Upper lobe of left lung (tissue), 6 donors: ENCODE measurements around the gene ADSL. TPM values are rescaled to one million over a fixed set of nuclear protein-coding genes. Genes with fewer than 3 reads are reported as not detected.
"Not testable (repeated sequence)": the region's sequence is repeated elsewhere in the genome, so short reads cannot be mapped to it uniquely, and the experiment has no call there.

Experiments used
- ATAC-seq, 2 donors: fragments of 200-7000 bp; cut with Tn5 transposase; one replicate each; pipeline ENCODE4 v1.9.1; 2022; ENCODE audit warnings: mild to moderate bottlenecking in 2 of 2, moderate library complexity in 2 of 2; ENCODE audit not compliant: low FRiP score in 2 of 2
- DNase-seq, 2 donors: peaks; one replicate each; pipeline ENCODE4 v3.0.0-alpha.2; 2019 to 2020
- H3K27ac ChIP-seq, 4 donors: fragments of 200-600 bp; sonication (generic); one replicate each; pipeline ENCODE4 v1.5.1; 2016 to 2019
- H3K27me3 ChIP-seq, 4 donors: fragments of 200-600 bp; sonication (generic); one replicate each; pipeline ENCODE4 v1.5.1; 2017 to 2019
- H3K36me3 ChIP-seq, 4 donors: fragments of 200-600 bp; sonication (generic); one replicate each; pipeline ENCODE4 v1.5.1; 2016 to 2019
- H3K4me1 ChIP-seq, 4 donors: fragments of 200-600 bp; sonication (generic); one replicate each; pipeline ENCODE4 v1.5.1; 2018 to 2019
- H3K4me3 ChIP-seq, 4 donors: fragments of 200-600 bp; sonication (generic); one replicate each; pipeline ENCODE4 v1.5.1; 2017 to 2019; ENCODE audit warnings: mild to moderate bottlenecking in 2 of 4, moderate library complexity in 1 of 4
- H3K9me3 ChIP-seq, 4 donors: fragments of 200-600 bp; sonication (generic); one replicate each; pipeline ENCODE4 v1.5.1; 2018 to 2019
- CTCF ChIP-seq, 6 experiments: fragments of 450-650 bp in 4 of 6; fragments of 200-600 bp in 2 of 6; sonication (generic) in 2 of 6; IDR thresholded peaks; one replicate each; pipeline ENCODE4 v1.5.1; 2016 to 2019; ENCODE audit warnings: antibody characterized with exemption in 6 of 6
- EP300 ChIP-seq, 4 donors: sonication (generic); formaldehyde crosslinking; IDR thresholded peaks; one replicate each; pipeline ENCODE4 v1.5.1; 2017; ENCODE audit warnings: antibody characterized with exemption in 4 of 4, control low read depth in 2 of 4
- POLR2A ChIP-seq, 4 donors: fragments of 450-650 bp; IDR thresholded peaks; one replicate each; pipeline ENCODE4 v1.5.1; 2016 to 2017; ENCODE audit warnings: antibody characterized with exemption in 4 of 4, mild to moderate bottlenecking in 2 of 4
- POLR2AphosphoS5 ChIP-seq, 2 donors: sonication (generic); formaldehyde crosslinking; IDR thresholded peaks; one replicate each; pipeline ENCODE4 v1.5.1; 2017; ENCODE audit warnings: antibody characterized with exemption in 2 of 2
- WGBS, 2 donors: methylation state at CpG; one replicate each; pipeline ENCODE4 v1.1.5; 2017 to 2018; 5-methylcytosine and 5-hydroxymethylcytosine counted together
- total RNA-seq, 6 donors: library from RNA; depleted of rRNA in 4 of 6; stranded (reverse); fragments of >200 nt in 4 of 6; gene quantifications; one replicate each; pipeline versions ENCODE4 v1.1.0 to v1.2.1, GENCODE V29; 2016 to 2021
- donor health status: DM: no; HTN: no; CAD: no; lungs with moderate emphysema.
- donor health status: DM: no; HTN: yes; CAD: no; lungs with severe emphysema.

ADSL gene
- total RNA-seq, 6 donors from 2014 or later: 17.5 to 80.3 (median 37.9) TPM

GRCh38 chr22:40305625-40306024 lies 40.7 kb upstream of the ADSL start:
- Histone ChIP-seq H3K27ac (no peak overlapping the region), H3K4me1 (no peaks in the 10 kb centered on the region), H3K4me3 (no peak overlapping the region), H3K36me3 (peaks cover 16 to 80% (median 60%) of the 10 kb centered on the region in 4 donors), H3K9me3 (no peaks in the 10 kb centered on the region), H3K27me3 (no peaks in the 10 kb centered on the region)
- no peak for DNase-seq
- ATAC-seq: no peak
- TF ChIP-seq EP300 (IDR thresholded peaks at IDR 0.05): no peak
- TF ChIP-seq POLR2AphosphoS5 (IDR thresholded peaks at IDR 0.05): no peak
- 97 to 98% methylated on average over 5 of the region's 5 CpGs for WGBS, 2 donors

DNA sequence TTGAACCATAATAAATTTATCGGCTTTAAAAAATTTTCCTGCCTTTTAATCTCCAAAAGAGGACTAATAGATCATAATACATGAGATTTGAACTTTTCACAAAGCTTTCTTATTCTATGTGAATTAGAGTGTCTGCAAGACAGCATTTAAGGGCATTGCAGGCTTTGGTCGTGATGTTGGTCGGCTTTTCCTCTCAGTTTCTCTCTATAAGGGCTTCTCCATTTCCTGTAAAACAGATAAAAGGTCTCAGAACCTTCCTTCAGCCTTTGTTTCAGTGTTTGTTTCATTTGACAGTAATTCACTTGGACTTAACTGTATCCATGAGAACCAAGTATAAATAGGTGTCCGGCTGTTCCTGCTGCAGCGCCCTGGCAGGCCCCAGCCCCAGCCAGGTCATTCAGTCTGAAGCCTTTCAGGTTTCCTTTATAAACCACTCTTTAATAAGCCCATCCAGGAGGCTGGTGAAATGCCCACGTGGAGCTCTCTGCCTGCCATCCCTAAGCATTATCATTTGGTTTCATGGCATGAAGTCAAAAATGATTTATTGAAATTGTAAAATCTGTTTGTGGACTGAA lies 37.2 kb upstream of the ADSL start:
- H3K4me3 ChIP-seq: no peak overlapping the region
- H3K36me3 ChIP-seq: peaks cover 16 to 80% (median 60%) of the 10 kb centered on the region in 4 donors
- no peaks in the 10 kb centered on the region for H3K9me3 ChIP-seq
- H3K27ac ChIP-seq: no peak overlapping the region
- 92 to 95% methylated on average over 6 of the region's 6 CpGs for WGBS, 2 donors
- DNase-seq: no peak
- no peak for ATAC-seq
- H3K4me1 ChIP-seq: no peaks in the 10 kb centered on the region
- no peaks in the 10 kb centered on the region for H3K27me3 ChIP-seq
- no peak for TF ChIP-seq POLR2A (IDR thresholded peaks at IDR 0.05)
- TF ChIP-seq POLR2AphosphoS5 (IDR thresholded peaks at IDR 0.05): no peak
- no peak for TF ChIP-seq EP300 (IDR thresholded peaks at IDR 0.05)
- TF ChIP-seq CTCF (IDR thresholded peaks at IDR 0.05): no peak

DNA sequence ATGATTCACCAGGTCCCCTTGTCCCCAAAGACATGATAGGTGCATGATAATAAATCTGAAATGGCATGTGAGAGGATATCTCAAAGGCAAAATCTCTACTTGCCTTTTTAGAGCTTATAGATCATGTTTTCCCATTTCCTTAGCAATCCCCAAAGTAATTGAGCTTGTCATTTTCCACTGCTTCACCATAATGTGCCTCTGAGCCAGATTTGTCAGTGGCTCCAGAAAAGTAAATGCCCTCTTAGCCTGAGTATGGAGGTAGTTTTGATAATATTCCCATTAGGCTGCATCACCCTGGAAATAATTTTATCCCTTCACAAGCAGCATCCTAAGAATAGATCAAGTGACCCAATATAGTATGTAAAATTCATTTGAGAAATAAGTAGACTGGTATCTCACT lies 36.7 kb upstream of the ADSL start:
- ATAC-seq (no peak), DNase-seq (no peak)
- Histone ChIP-seq H3K9me3 (no peaks in the 10 kb centered on the region), H3K27ac (no peak overlapping the region), H3K4me3 (no peak overlapping the region), H3K4me1 (no peaks in the 10 kb centered on the region), H3K36me3 (peaks cover 17 to 83% (median 65%) of the 10 kb centered on the region in 4 donors), H3K27me3 (no peaks in the 10 kb centered on the region)
- TF ChIP-seq POLR2A (IDR thresholded peaks at IDR 0.05): no peak
- TF ChIP-seq CTCF (IDR thresholded peaks at IDR 0.05): no peak
- no peak for TF ChIP-seq POLR2AphosphoS5 (IDR thresholded peaks at IDR 0.05)
- TF ChIP-seq EP300 (IDR thresholded peaks at IDR 0.05): no peak

GRCh38 chr22:40310081-40310767 lies 36.1 kb upstream of the ADSL start:
- DNase-seq (no peak), ATAC-seq (peak in 1 of 2 donors; percentile 82)
- Histone ChIP-seq H3K36me3 (peaks cover 19 to 87% (median 69%) of the 10 kb centered on the region in 4 donors), H3K9me3 (no peaks in the 10 kb centered on the region), H3K27me3 (no peaks in the 10 kb centered on the region), H3K27ac (no peak overlapping the region), H3K4me1 (no peaks in the 10 kb centered on the region), H3K4me3 (no peak overlapping the region)
- TF ChIP-seq POLR2A (IDR thresholded peaks at IDR 0.05): no peak
- TF ChIP-seq CTCF (IDR thresholded peaks at IDR 0.05): no peak
- TF ChIP-seq EP300 (IDR thresholded peaks at IDR 0.05): no peak
- no peak for TF ChIP-seq POLR2AphosphoS5 (IDR thresholded peaks at IDR 0.05)
- WGBS, 2 donors: 78 to 83% methylated on average over 9 of the region's 9 CpGs

DNA sequence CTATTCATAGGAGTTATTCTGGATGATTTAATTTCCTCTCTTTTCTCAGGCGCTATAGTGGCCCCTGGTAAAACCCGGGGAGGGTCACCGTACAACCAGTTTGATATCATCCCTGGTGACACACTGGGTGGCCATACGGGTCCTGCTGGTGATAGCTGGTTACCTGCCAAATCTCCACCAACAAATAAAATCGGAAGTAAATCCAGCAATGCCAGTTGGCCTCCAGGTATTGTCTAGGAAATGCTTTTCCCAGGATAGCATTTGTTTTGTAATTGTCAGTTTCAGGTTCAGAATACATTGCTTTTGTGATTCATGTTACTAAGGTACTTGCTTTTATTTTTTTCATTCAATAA lies 35.6 kb upstream of the ADSL start:
- Histone ChIP-seq H3K27ac (no peak overlapping the region), H3K36me3 (peaks cover 21 to 88% (median 72%) of the 10 kb centered on the region in 4 donors)

DNA sequence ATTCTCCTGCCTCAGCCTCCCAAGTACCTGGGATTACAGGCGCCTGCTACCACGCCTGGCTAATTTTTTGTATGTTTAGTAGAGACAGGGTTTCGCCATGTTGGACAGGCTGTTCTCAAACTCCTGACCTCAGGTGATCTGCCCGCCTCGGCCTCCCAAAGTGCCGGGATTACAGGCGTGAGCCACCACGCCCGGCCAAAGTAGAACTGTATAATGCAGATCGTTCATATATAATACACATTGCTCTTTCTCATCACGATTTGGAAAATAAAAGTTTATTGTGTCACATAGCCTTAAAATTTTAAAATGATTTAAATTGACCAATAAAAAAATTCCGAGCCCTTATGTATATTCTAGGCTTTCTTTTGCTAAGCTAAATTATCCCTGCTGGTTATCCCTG lies 34.7 kb upstream of the ADSL start:
- H3K27ac ChIP-seq, DNase-seq, H3K9me3 ChIP-seq, ATAC-seq, H3K4me1 ChIP-seq, H3K27me3 ChIP-seq, H3K4me3 ChIP-seq: not testable (repeated sequence)
- peaks cover 25 to 92% (median 77%) of the 10 kb centered on the region in 4 donors for H3K36me3 ChIP-seq
- WGBS, 2 donors: 97 to 99% methylated on average over 12 of the region's 12 CpGs

More for the DNA sequence above, 35.6 kb upstream of the ADSL start:
- no peaks in the 10 kb centered on the region for H3K9me3 ChIP-seq
- H3K27me3 ChIP-seq: no peaks in the 10 kb centered on the region
- ATAC-seq: no peak
- 82% methylated on average over 5 of the region's 5 CpGs for WGBS, 2 donors
- H3K4me1 ChIP-seq: no peaks in the 10 kb centered on the region
- TF ChIP-seq POLR2AphosphoS5 (IDR thresholded peaks at IDR 0.05) (no peak), CTCF (IDR thresholded peaks at IDR 0.05) (no peak), POLR2A (IDR thresholded peaks at IDR 0.05) (no peak), EP300 (IDR thresholded peaks at IDR 0.05) (no peak)
- DNase-seq: no peak
- no peak overlapping the region for H3K4me3 ChIP-seq
